Hematopoietic multipotent progenitor cell treated with erythropoietin and hydrocortisone succinate and interleukin-3 and kit ligand, for 8 days (in vitro differentiated cells): ENCODE measurements around the gene IKBKE.

Experiments
- DNase-seq: peaks from one replicate; pipeline ENCODE4 v3.0.0-alpha.2; 2015

IKBKE gene

GRCh38 chr1:206498685-206499084 is 28.4 kb downstream of the IKBKE start:
- no peak for DNase-seq

GRCh38 chr1:206500046-206500445 is 29.8 kb downstream of the IKBKE start:
- DNase-seq, result no peak

- no peak for DNase-seq
Observed at GRCh38 chr1:206501881-206502280, 31.6 kb downstream of the IKBKE start.

GRCh38 chr1:206502403-206502802 is 32.1 kb downstream of the IKBKE start:
- no peak for DNase-seq

- no peak for DNase-seq
Observed at GRCh38 chr1:206502812-206503211, 32.5 kb downstream of the IKBKE start.

GRCh38 chr1:206503591-206504362 is 33.5 kb downstream of the IKBKE start:
- DNase-seq, result peak; percentile 57

- DNase-seq, result no peak
Observed at GRCh38 chr1:206504363-206504713, 34.1 kb downstream of the IKBKE start.

GRCh38 chr1:206505702-206506355 is 35.6 kb downstream of the IKBKE start:
- no peak for DNase-seq

GRCh38 chr1:206506405-206507283 is 36.4 kb downstream of the IKBKE start:
- DNase-seq, result no peak

- DNase-seq, result peak; percentile 49
Observed at GRCh38 chr1:206507284-206508129, 37.2 kb downstream of the IKBKE start, which contains the start of gene RASSF5. RASSF5 (plus strand) TSS chr1:206507531; CDS start chr1:206507603, 72 bp downstream.

GRCh38 chr1:206508130-206508889 is 38.0 kb downstream of the IKBKE start:
- no peak for DNase-seq

GRCh38 chr1:206508956-206509355 is 38.7 kb downstream of the IKBKE start:
- no peak for DNase-seq

- DNase-seq, result no peak
Observed at GRCh38 chr1:206509612-206510257, 39.5 kb downstream of the IKBKE start.

GRCh38 chr1:206510371-206510770 is 40.1 kb downstream of the IKBKE start:
- no peak for DNase-seq

GRCh38 chr1:206511362-206512057 is 41.2 kb downstream of the IKBKE start:
- no peak for DNase-seq

- no peak for DNase-seq
Observed at GRCh38 chr1:206512058-206512850, 42.0 kb downstream of the IKBKE start.

- no peak for DNase-seq
Observed at GRCh38 chr1:206512851-206513180, 42.5 kb downstream of the IKBKE start.

- no peak for DNase-seq
Observed at GRCh38 chr1:206513312-206514111, 43.2 kb downstream of the IKBKE start.

- DNase-seq, result no peak
Observed at GRCh38 chr1:206514813-206515387, 44.6 kb downstream of the IKBKE start.
